Epithelial cell of proximal tubule (primary cell): Measurements from ENCODE around the gene SERP2. TPM values are rescaled to one million over a fixed set of nuclear protein-coding genes. Genes with fewer than 3 reads are reported as not detected.

ENCODE experiments used
- DNase-seq: peaks from one replicate; pipeline ENCODE4 v3.0.0-alpha.2; 2011; ENCODE audit warnings: low read depth
- H3K4me3 ChIP-seq: 2 replicates; pipeline ENCODE4 v1.5.1; 2011; ENCODE audit warnings: low read depth, mild to moderate bottlenecking, low read length
- total RNA-seq: library from RNA; depleted of rRNA; stranded (reverse); fragments of >200 nt; gene quantifications from 2 replicates; pipeline ENCODE4 v1.2.3, GENCODE V29; 2015
- TF ChIP-seq, protein P1 (sequence below): conservative IDR thresholded peaks from 2 replicates; pipeline ENCODE4 v1.5.1; 2012; ENCODE audit warnings: low read depth, mild to moderate bottlenecking, low read length

SERP2 gene
- total RNA-seq, 1 donor from 2014 or later, result 2.7 TPM

DNA sequence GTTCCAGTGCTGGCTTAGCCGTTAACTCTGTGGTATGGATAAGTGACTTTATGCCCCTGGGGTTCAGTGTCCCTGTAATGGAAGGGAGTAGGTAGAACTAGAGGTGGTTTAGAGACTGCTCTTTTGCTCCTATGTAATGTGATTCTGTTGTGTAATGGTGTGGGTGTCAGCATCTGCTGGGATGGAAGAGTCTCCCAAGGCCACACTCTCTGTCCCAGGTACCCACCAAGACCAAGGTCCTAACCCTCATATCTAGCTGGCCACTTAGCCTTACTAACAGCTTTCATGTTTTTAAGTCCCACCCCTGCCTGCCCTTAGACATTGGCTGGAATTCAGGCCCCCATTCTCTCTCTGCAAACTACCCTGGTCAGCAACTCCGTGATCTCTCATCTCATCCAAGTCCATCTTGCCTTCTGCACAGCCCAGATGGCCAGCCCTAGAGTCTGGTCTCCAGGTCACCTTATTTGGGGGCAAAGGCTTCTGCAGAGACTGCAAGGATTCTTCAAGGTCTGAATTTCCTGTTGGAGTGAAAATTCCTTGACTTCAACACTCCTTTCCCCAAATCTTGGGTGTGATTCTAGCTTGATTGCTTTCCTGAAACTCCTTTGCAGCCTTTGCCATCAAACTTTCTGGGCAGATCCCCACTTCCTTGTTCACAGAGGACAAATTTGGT, 48.4 kb downstream of the SERP2 start:
- no peak overlapping the region for H3K4me3 ChIP-seq
- no peak for DNase-seq
- TF ChIP-seq, protein P1, sequence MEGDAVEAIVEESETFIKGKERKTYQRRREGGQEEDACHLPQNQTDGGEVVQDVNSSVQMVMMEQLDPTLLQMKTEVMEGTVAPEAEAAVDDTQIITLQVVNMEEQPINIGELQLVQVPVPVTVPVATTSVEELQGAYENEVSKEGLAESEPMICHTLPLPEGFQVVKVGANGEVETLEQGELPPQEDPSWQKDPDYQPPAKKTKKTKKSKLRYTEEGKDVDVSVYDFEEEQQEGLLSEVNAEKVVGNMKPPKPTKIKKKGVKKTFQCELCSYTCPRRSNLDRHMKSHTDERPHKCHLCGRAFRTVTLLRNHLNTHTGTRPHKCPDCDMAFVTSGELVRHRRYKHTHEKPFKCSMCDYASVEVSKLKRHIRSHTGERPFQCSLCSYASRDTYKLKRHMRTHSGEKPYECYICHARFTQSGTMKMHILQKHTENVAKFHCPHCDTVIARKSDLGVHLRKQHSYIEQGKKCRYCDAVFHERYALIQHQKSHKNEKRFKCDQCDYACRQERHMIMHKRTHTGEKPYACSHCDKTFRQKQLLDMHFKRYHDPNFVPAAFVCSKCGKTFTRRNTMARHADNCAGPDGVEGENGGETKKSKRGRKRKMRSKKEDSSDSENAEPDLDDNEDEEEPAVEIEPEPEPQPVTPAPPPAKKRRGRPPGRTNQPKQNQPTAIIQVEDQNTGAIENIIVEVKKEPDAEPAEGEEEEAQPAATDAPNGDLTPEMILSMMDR, result no peak

DNA sequence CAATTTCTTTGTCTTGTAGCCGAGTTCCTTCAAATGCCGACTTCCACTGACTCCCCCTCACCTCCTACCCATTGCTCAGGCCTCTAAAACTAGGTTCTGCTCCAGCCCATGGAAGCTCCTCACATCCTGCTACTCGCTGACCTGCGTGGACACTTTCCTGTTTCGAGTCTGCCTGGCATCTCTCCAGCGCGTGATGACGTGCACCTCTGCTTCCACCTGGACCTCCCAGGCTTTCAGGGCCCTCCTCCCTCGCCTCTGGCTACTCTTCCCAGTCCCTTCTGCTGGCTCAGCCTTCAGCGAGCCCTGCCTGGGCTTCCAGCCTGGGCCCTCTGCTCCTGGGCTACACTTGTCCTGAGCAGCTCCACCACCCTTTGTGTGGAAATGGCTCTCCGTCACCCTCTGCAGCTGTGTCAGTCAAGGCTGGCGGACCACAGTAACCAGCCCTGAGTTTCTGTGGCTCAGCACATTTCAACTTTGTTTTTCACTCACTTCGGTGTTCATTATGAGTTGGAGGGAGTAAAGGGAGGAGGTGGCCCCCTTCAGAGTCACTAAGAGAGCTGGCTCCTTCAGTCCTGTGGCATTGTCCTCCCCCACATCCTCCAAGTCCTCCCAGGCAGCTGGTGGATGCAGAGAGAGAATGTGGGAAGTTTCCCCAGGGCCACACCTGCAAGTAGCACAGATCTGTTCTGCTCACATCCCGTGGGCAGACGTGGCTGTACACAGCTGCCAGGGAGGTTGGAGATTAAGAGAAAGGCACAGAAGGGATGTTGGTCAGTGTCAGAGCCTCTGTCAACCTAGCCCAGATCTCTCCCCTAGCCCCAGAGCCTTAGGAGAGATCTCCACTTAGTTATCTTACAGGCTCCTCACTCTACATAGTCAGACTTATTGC, 49.4 kb downstream of the SERP2 start:
- TF ChIP-seq, protein P1, result no peak
- no peak overlapping the region for H3K4me3 ChIP-seq
- no peak for DNase-seq

DNA sequence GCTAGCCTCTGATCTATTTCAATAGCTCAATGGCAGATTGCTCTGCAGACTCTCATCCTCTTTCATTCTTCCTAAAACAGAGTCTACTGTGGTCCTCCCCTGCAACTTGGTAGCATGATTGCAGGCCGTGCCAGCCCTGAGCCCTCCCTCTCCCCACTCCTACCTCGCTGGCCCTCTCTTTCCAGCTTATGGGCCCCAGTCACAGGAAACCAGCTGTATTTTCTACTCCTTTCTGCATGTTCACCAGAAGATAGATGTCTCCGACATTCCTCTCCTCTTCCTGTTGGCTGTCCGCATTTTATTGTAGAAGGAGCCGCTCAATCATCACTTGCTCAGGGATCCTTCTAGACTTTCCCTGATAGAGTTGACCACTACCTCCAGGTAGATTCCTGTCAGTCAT, 50.2 kb downstream of the SERP2 start:
- TF ChIP-seq, protein P1, result no peak
- H3K4me3 ChIP-seq, result no peak overlapping the region
- DNase-seq, result no peak

DNA sequence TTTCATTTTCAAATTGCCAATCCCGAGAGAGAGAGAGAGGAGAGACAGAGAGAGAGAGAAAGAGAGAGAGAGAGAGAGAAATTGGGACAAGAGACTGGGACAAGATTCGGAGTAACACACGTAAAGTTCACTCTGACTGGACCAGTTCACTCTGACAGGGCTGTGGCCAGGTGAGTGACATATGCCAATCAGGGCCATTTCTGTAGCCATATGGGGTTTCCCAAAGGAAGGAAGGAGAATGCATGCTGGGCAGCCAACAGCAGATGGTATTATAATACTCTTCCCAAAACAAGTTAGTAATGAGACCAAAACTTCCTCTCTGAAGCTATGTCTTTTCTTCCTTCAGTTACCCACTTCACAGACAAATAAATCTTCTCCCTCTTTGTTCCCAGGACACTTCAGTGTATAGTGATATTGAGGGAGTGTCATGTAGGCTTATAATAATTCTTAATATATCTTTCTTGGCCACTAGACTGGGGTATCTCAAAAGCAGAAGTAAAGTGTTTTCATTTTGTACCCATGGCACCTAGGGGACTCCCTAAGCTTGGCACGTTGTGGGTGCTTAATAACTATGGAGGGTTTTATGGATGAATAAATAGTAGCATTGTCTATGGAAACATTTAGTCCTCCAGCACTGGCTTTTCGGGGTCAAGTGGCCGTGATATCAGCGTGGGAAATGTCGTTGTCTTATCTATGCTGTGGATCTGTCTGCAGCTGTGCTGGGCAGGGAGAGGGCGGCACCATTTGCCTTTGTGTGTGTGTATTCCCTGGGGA, 51.6 kb downstream of the SERP2 start:
- TF ChIP-seq, protein P1, result no peak
- no peak for DNase-seq
- no peak overlapping the region for H3K4me3 ChIP-seq

DNA sequence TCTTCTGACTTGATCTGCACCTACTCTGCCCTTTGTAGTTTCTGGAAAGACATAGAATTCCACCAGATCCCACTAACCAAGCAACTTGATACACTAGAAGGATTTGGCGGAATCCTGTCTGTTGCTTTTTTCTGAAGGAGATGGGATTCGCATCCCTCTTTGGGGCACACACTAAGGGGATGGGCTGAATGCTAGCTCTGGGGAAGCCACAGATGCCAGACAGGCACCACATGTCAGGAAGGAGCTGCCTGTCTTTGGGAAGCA, 52.1 kb downstream of the SERP2 start:
- no peak overlapping the region for H3K4me3 ChIP-seq
- DNase-seq, result no peak
- TF ChIP-seq, protein P1, result no peak

DNA sequence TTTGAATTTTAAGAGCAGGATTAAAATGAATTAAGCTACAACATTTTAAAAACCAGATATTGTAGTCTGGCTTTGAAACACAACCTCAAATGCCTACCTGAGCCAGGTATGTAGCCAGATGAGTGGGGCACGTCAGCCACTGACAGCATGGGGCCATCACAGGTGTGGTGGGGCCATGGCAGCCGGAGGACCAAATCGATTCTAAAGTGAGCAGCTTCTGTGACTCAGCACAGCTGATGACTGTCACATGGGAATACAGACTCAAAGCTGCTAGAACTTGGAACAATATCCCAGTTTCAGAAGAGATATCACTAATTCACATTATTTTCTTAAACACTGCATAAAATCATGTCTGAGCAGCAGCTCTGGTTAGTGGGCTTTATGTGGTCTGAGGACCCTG, 52.8 kb downstream of the SERP2 start:
- H3K4me3 ChIP-seq, result no peak overlapping the region
- TF ChIP-seq, protein P1, result no peak
- DNase-seq, result no peak
